Right atrium auricular region (tissue), 2 donors: Measurements from ENCODE around the gene LMAN2. TPM values are rescaled to one million over a fixed set of nuclear protein-coding genes. Genes with fewer than 3 reads are reported as not detected.

Source experiments
- DNase-seq: peaks from one replicate; pipeline ENCODE4 v3.0.0-alpha.2; 2019; ENCODE audit warnings: low spot score
- H3K27ac ChIP-seq, 2 donors: fragments of 200-600 bp; sonication (generic); 1 replicate in 1 of 2; 2 replicates in 1 of 2; pipeline ENCODE4 v1.5.1; 2016 to 2019
- H3K27me3 ChIP-seq, 2 donors: fragments of 200-600 bp; sonication (generic); one replicate each; pipeline versions ENCODE4 v1.5.1 to v1.6.0; 2017 to 2019
- H3K36me3 ChIP-seq: fragments of 200-600 bp; sonication (generic); one replicate; pipeline ENCODE4 v1.5.1; 2016
- H3K4me1 ChIP-seq, 2 donors: fragments of 200-600 bp; sonication (generic); one replicate each; pipeline versions ENCODE4 v1.5.1 to v1.6.0; 2017 to 2019
- H3K4me3 ChIP-seq, 2 donors: fragments of 200-600 bp; sonication (generic); 1 replicate in 1 of 2; 2 replicates in 1 of 2; pipeline ENCODE4 v1.5.1; 2017 to 2019; ENCODE audit warnings: mild to moderate bottlenecking in 1 of 2, moderate library complexity in 1 of 2
- H3K9me3 ChIP-seq, 2 donors: fragments of 200-600 bp; sonication (generic); one replicate each; pipeline ENCODE4 v1.5.1; 2019
- CTCF ChIP-seq, 2 donors: fragments of 200-600 bp; sonication (generic); IDR thresholded peaks; one replicate each; pipeline ENCODE4 v1.5.1; 2019; ENCODE audit warnings: antibody characterized with exemption in 2 of 2
- total RNA-seq, 2 donors: library from RNA; depleted of rRNA; stranded (reverse); fragments of >200 nt; gene quantifications; one replicate each; pipeline ENCODE4 v1.1.0, GENCODE V29; 2016

The LMAN2 gene
- total RNA-seq, 2 donors from 2014 or later: 128 to 134 TPM

GRCh38 chr5:177297922-177298321, 53.5 kb downstream of the LMAN2 start:
- Histone ChIP-seq H3K27me3 (no peaks in the 10 kb centered on the region), H3K36me3 (peaks cover 33% of the 10 kb centered on the region), H3K4me3 (no peak overlapping the region), H3K9me3 (no peaks in the 10 kb centered on the region), H3K4me1 (peaks cover 0 to 50% of the 10 kb centered on the region in 2 donors), H3K27ac (no peak overlapping the region)
- no peak for TF ChIP-seq CTCF (IDR thresholded peaks at IDR 0.05)
- DNase-seq: no peak

- Histone ChIP-seq H3K4me1 (peaks cover 0 to 37% of the 10 kb centered on the region in 2 donors), H3K9me3 (no peaks in the 10 kb centered on the region), H3K27me3 (no peaks in the 10 kb centered on the region), H3K27ac (no peak overlapping the region), H3K36me3 (peaks cover 47% of the 10 kb centered on the region), H3K4me3 (no peak overlapping the region)
- no peak for TF ChIP-seq CTCF (IDR thresholded peaks at IDR 0.05)
- no peak for DNase-seq
Observed at GRCh38 chr5:177296581-177296980, 54.9 kb downstream of the LMAN2 start.

- DNase-seq: no peak
- Histone ChIP-seq H3K27me3 (no peaks in the 10 kb centered on the region), H3K27ac (no peak overlapping the region), H3K4me3 (no peak overlapping the region), H3K36me3 (peaks cover 52% of the 10 kb centered on the region), H3K9me3 (no peaks in the 10 kb centered on the region), H3K4me1 (peaks cover 0 to 30% of the 10 kb centered on the region in 2 donors)
- no peak for TF ChIP-seq CTCF (IDR thresholded peaks at IDR 0.05)
Observed at GRCh38 chr5:177295924-177296323, 55.5 kb downstream of the LMAN2 start.

GRCh38 chr5:177294632-177295031, 56.8 kb downstream of the LMAN2 start:
- no peak for DNase-seq
- no peaks in the 10 kb centered on the region for H3K9me3 ChIP-seq
- H3K27ac ChIP-seq: no peak overlapping the region
- H3K36me3 ChIP-seq: peaks cover 64% of the 10 kb centered on the region
- no peaks in the 10 kb centered on the region for H3K27me3 ChIP-seq
- H3K4me3 ChIP-seq: no peak overlapping the region
- H3K4me1 ChIP-seq: peaks cover 0 to 17% of the 10 kb centered on the region in 2 donors
- no peak for TF ChIP-seq CTCF (IDR thresholded peaks at IDR 0.05)

GRCh38 chr5:177293819-177294581, 57.5 kb downstream of the LMAN2 start:
- Histone ChIP-seq H3K9me3 (no peaks in the 10 kb centered on the region), H3K36me3 (peaks cover 70% of the 10 kb centered on the region), H3K4me3 (no peak overlapping the region), H3K27ac (no peak overlapping the region), H3K27me3 (no peaks in the 10 kb centered on the region), H3K4me1 (peaks cover 0 to 14% of the 10 kb centered on the region in 2 donors)
- TF ChIP-seq CTCF (IDR thresholded peaks at IDR 0.05): no peak
- no peak for DNase-seq

GRCh38 chr5:177291735-177292134, 59.7 kb downstream of the LMAN2 start:
- DNase-seq: no peak
- Histone ChIP-seq H3K4me1 (peaks cover 0 to 12% of the 10 kb centered on the region in 2 donors), H3K4me3 (no peak overlapping the region), H3K27ac (no peak overlapping the region), H3K9me3 (no peaks in the 10 kb centered on the region), H3K27me3 (no peaks in the 10 kb centered on the region), H3K36me3 (peaks cover 93% of the 10 kb centered on the region)
- TF ChIP-seq CTCF (IDR thresholded peaks at IDR 0.05): no peak
